GM19452 (cell line): Measurements from ENCODE around the gene ROM1.
"Not testable (repeated sequence)": the region's sequence is repeated elsewhere in the genome, so short reads cannot be mapped to it uniquely, and the experiment has no call there.

Experiments
- ATAC-seq: cut with Tn5 transposase; IDR thresholded peaks from one replicate; pipeline ENCODE4 v1.9.1; 2021; ENCODE audit not compliant: unreplicated experiment

The ROM1 gene, protein sequence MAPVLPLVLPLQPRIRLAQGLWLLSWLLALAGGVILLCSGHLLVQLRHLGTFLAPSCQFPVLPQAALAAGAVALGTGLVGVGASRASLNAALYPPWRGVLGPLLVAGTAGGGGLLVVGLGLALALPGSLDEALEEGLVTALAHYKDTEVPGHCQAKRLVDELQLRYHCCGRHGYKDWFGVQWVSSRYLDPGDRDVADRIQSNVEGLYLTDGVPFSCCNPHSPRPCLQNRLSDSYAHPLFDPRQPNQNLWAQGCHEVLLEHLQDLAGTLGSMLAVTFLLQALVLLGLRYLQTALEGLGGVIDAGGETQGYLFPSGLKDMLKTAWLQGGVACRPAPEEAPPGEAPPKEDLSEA

DNA sequence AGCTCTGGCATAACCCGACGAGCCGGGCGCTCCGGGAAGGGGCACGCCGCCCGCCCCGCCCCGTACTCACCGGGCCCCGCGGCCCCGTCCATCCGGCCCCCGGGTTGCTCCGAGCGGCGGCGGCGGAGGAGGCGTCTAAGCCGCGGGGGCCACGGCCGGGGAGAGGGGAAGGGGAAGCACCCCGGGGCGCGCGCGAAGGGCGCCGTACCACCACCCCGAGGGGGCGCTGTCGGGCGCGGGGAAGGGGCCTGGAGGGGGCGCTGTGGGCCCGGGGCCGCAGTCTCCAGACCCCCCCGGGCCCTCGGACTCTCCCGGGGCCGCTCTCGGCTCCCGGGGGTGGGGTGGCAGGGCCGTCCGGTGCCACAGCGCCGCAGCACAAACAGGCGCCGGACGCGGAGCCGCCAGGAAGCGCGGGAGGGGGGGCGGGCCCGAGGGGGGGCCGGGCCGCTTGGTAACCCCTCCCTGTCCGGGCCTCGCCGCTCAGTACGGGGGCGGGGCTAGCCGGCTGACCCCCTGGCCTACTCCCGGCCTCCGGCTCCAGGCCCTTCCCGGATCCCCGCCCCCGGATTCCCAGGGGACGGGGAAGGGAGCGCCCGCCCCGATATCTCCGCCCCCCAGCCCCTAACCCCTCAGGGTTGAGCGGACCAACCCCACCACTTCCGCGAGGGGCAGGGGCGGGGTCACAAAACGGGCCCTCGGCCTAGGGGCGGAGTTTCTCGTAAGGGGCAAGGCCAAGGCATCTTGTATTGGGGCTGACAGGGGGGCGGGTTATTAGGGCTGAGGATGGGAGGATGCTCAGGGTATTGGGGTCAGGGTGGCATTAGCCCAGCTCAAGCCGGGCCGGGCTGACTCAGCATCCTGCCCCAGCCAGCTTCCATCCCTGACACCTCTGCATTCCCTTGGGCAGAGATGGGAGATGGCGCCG, at the start of gene ROM1, which contains the start of gene EML3:
Gene ROM1, plus strand, starts transcription at position 892 of the 925 bp plus-strand sequence. Its CDS starts 25 bp downstream, at position 917.
Gene EML3, minus strand, starts transcription at position 410 of the 925 bp plus-strand sequence. Its CDS starts 318 bp downstream, at position 92.
- ATAC-seq: peak; percentile 65

DNA sequence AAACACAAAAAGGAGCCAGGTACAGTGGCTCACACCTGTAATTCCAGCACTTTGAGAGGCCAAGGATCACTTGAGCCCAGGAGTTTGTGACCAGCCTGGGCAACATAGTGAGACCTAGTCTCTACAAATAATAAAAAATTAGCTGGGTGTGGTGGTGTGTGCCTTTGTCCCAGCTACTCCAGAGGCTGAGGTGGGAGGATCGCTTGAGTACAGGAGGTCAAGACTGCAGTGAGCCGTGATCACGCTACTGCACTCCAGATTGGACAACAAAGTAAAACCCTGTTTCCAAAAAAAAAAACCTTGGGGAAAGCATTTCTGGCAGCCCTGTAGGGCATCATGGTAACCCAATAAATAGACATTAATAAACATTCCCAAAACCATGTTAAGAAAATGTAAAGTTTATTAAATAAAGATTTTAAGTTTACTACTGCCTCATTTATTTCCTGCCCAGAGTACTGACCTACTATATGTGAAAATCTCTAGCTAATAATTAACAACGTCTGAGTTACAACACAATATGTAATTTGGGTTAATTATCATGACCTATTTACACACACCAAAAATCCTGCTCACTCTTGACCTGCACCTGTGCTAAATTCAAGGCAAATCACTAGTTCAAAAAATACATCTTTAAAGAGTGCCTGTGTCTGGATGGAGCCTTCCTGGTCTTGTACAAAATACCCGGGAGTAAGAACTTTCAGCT, 47.8 kb upstream of the ROM1 start:
- no peak for ATAC-seq

DNA sequence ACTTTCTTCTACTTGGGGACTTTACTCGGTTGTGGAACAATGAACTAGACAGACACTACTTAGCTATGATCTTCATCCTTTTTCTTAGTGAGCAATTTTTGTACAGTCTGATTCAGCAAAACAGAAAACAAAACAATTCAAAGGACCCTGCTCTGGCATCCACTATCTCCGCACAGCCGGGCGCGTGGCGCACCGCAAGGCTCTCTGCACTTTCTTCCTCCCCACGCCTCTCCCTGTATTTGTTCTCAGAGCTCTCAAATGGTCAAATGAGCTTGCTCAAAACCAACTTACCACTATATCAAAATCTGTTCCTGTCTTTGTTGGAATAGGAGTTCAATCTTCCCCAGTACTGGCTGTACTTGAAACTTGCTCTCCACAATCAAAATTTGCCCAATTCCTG, 46.8 kb upstream of the ROM1 start:
- no peak for ATAC-seq

DNA sequence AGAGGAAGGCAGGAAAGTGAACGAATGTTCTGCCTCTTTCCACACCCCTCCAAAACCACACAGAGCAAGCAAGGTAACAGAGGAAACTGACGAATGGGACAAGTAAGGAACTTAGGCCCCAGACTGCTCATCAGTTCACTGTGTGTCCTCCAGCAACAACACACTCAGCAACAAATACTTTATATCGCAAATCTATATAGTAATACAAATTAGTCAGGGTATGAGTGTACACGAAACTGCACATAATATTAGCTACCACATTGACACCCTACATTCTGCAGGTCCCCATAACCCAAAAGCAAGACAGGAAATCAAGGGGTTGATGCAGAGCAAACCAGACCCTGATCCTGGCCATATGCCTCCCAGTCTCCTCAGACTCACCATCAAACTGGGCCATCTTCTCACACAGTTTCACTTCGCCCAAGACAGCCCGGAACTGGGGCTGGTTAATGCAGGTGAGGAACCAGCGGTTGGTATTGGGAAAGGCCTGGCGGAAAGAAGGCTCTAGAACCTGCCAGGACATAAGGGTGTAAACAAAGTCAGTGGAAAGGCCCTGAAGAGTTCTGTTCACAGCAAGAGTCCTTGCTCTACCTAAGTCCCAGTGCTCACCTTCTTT, 45.9 kb upstream of the ROM1 start:
- ATAC-seq: no peak

DNA sequence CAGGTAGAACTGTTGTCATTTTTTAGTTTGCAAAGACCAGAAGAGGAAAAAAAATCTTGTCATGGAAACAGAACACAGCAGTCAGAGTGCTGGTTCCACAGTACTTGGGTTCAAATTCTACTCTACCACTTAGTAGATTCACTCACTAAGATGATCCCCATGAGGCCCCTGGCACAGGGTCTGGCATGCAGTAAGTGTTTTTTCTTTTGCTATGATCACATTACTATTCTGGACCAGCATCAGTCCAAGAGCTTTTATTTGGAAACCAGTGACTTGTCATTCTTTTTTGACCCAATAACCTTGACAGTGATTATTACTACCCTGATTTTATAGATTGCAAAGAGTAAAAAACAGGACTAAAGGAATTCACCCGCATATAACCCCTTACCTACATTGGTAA, 43.4 kb upstream of the ROM1 start:
- ATAC-seq: no peak

DNA sequence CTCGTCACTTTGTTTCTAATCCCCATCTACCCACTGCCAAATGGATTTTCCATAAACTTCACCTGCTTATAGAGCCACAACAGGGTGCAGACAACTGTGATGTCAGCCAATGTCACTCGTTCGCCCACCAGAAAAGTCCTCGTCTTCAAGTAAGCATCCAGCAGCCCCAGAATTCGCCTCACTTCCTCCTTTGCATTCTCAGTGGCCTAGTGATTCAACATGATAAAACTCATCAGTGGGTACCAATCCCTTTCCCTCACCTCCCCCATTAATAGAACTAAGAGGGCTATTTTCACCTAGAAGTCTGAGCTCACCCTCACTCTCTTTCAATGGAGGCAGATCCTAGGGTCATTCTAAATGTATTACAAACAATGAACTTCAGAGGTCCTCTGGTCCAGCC, 42.2 kb upstream of the ROM1 start:
- ATAC-seq: not testable (repeated sequence)

DNA sequence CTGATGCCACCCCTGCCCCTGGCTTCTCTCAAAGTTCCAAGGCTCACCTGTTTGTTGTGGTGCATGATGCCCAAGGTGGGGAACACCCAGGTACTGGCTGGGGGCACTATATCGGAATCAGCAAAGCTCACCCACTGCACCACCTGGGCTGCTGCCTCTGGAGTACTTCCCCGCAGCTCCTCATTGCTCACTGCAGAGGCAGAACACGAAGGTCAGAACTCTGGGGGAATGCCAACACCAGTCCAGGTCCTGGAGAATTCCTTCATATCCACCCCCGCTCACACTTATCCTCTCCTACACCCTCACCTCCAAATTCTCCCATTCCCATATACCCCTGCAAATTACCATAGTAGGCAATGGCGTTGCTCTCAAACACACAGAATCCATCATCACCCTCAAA, 41.6 kb upstream of the ROM1 start:
- not testable (repeated sequence) for ATAC-seq

DNA sequence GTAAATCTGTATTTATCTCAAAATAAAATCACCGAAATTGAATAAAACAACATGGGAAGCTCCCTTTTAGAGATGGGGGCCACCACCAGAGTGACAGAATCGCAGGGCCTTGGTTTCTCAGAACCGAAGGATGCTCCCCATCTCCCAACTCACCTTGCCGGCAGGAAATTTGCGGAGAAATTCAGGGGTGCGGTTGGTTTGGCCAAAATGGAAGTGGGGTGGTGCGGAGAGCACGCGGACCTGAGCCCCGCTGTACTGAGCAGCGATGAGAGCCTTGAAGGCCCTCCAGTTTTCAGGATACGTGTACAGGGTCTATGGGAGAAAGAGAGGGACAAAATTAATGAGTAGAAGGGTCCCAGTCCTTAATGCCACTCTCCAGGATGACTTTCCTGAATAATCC, 40.6 kb upstream of the ROM1 start:
- ATAC-seq: no peak

DNA sequence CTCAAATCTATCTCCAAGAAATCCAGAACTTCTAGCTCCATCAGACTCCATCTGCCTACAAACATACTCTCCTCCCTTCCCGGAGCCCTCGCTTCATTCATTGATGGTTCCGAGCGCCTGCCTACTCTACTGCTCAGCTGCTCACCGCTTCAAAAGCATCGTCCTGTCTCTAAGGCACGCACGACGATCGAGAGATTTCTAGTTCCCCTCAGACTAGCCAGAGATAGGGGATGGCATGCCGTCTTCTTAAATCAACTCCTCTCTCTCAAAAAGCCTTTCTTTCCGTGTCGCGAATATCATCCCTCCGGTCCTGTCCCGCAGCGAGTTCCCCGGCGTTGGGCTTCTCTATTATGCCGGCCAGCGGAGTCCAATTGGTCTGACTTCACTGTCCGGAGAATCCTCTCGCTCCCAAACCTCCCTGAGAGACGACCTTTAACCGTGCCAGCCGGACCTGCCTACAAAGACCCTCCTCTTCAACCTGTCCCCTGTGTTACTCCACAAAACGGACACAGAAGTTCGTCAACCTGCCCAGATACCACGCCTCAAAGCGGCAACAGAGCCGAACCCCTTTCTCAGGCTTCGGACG, 40.0 kb upstream of the ROM1 start:
- ATAC-seq: no peak

DNA sequence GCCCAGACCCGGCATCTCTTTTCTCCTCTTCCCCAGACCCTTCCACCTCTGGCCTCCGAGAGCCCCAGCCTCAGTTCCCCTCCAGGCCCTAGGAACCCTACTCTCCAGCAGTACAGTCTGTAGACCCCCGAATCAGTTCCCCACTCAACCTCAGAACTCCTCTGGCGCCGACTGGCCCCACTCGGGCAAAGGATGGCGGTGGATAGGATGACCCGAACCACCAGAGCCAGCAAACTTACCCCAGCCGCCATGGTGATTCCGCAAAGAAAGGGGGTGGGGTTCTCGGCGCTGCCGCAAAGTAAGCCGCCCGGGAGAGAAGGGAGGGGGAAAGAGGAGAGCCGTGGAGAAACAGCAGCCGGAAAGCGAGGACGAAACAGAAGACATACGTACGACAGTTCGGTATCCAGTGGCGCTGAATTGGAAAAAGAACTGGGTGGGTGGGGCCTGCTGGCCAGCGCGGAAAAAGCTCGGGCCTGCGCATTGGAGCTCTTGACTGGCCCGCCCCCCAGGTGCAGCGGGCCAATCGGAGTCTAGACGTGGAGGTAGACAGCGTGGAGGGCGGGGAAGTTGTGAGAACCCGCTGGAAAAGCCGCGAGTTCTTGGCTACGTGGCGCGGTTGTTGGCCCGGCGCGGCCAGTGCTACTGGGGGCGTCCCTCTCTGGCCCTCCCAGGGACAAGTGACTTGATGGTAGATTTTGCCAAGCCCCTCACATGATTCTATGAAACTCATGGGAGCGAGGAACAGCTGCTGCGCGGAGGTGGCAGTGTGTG, 39.3 kb upstream of the ROM1 start, which contains the start of gene EEF1G:
Gene EEF1G, minus strand, starts transcription at position 300 of the 771 bp plus-strand sequence. Its CDS starts 49 bp downstream, at position 251.
- peak; percentile 83 for ATAC-seq

DNA sequence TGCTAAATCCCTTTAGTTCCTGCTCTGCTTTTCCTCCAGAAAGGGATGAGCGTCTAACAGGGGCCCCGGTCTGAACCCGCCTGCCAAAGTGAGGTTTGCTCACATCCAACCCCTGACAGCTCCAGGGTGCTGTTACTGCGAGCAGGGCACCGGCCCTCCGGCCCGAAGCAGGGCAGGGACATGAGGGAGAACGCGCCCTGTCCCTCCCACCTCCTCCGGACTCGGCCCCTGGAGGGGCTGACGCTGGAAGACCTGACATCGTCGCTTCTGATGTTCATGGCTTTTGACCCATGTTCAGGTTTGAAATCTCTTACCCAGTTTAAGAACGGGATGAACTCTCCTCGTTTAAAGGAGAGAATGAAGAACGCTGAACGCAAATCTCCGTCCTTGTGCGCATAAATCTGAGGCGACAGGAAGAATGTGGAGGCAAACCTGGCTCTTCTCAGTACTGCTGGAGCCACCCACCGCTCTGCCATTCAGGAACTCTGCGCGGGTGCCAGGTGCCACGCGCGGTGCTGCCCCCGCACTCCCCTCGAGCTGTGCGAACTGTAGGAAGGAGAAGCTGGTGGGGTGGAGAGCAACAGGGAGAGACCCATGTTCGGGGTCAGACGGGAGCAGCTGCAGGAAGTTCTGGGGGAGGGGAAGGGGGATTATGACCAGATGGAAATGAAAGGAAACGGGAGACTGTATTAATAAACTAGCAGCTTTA, 38.5 kb upstream of the ROM1 start:
- peak; percentile 5 for ATAC-seq

DNA sequence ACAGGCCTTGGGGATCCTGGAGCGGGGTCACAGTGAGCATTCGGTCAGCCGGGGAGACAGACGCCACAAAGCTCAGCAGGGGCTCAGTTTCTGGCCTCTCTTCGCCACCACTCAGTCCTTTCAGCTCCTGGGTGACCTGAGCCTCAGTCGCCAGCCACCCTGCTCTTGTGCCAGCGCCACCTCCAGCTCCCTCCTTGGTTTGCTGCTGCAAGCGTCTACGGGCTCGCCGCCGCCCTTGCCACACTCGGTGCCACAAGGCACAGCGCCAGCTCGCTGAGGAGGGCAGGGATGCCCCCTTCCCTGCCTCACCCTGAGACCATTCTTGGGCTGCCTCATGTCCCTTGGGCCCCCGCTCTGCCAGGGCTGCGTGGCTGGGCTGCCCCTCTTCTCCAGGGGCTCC, 37.9 kb upstream of the ROM1 start:
- ATAC-seq: no peak

DNA sequence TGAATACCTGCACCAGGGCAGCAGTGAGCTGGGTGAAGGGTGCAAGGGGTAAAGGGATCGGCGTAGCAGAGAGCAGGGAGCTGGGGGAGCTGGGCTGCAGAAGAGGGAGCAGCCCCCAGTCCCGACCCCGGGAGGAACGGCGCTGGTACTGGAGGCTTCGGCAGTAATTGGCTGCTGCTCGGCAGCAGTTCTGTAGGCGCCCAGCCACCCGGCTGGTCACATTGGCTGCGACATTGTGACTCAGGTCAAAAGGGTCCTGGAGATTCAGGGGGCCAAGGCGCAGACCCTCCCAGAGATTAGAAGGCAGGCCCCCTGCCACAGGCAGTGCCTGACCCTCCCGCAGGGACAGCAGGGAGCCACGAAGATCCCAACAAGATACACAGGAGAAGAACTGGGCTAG, 37.2 kb upstream of the ROM1 start:
- no peak for ATAC-seq

DNA sequence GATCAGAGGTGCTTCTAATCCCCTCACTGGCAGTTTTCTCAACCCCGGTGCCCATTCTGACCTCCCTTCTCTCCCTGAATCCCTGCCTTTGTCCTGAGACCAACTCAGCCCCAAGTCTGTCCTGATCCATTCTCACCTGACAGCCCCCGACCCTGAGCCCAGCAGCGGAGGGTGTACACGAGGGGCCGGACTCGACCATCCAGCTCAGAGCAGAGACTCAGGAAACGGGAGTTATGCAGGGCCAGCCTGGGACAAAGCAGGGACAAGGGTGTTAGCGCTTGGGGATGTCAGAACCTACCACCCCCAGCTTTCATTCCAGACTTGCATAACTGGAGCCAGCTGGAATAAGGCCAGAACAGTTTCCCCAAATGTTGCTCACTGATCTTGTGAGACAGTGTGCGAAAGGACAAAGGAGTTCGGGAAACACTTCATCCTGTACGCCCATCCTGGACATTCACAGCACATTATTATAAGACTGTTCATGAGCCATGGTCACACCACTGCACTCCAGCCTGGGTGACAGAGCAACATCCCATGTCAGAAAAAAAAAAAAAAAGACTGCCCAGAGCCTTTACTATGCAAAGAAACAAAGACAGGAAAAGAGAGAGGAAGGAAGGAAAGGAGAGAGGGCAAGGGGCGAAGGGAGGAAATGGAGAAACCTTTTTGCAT, 35.9 kb upstream of the ROM1 start:
- ATAC-seq: no peak

DNA sequence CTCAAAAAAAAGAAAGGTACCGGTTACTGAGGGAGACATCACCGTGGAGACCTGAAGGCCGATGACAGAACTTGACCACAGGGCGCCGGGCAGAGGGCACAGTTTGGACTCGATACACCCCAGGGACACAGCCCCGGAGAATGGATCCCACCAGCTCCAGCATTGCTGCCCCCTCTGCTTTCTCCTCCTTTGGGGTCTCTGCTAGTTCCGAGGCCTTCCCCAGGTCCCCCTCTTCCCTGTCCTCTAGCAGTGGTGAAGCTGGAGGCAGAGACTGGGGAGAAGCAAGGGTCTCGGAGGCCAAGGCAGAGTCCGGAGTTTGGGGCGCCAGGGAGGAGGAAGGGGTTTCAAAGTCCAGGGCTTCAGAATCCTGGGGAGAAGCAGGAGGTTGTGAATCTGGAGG, 34.5 kb upstream of the ROM1 start:
- ATAC-seq: no peak

DNA sequence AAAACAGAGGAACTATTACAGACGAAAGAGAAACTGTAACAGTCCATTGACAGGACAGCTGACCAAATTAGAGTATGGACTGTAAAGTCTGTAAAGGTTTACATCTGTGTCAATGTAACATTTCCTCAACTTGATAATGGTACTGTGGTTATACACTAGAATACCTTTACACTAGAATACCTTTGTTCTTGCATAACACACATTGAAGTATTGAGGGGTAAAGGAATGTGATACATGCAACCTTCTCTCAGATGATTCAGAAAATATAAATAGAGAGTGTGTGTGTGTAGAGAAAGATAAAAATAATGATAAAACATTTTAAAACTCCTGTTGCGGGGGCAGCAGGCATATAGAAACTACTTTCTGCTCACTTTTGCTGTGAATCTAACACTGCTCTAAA, 33.8 kb upstream of the ROM1 start:
- no peak for ATAC-seq

DNA sequence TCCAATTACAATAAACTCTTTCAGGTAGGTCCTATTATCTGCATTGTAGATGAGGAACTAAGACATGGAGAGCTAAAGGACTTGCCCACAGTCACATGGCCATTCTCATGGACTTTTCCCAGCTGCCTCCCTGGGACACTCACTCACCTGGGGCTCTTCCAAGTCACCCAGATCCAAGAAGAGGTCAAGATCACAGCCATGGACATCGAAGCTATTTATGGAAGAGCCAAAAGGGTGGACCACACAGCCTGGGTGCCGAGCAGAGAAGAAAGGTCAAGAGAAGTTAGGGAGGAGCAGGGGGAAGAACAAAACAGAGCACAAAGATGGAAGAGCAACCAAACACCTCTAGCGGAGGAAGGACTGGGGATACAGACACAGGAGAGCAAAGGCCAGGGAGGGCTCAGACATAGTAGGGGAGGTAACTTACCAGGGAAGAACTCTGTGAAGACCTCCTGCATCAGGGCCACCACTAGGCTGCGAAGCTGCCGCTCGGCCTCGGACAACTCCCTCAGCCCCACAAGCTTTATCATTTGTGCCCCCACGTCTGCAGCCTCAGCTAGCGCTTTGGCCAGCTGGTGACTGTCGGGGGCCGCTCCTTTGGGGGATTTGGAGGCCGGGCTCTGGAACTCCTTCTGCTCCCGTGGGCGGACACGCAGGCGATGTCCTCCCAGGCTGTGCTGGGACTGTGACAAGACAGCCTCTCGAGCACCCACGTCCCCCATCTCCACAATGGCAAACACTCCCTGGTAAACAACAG, 31.9 kb upstream of the ROM1 start:
- no peak for ATAC-seq

DNA sequence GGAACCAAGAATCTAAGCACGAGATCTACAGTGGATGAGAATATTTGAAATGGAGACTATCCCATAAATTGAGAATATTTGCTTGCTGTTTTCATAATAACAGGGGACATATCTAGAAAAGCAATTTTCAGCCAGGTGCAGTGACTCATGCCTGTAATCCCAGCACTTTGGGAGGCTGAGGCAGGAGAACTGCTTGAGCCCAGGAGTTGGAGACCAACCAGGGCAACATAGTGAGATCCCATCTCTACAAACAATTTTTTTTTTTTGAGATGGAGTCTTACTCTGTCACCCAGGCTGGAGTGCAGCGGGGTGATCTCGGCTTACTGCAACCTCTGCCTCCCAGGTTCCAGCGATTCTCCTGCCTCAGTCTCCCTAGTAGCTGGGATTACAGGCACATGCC, 31.3 kb upstream of the ROM1 start:
- ATAC-seq: not testable (repeated sequence)
